GM18511 (cell line): Measurements from ENCODE around the gene RGPD8.
A peak's percentile ranks its signal among the peaks of the same experiment; 100 is the strongest.
"Not testable (repeated sequence)": the region's sequence is repeated elsewhere in the genome, so short reads cannot be mapped to it uniquely, and the experiment has no call there.

Experiments
- ATAC-seq: cut with Tn5 transposase; IDR thresholded peaks from one replicate; pipeline ENCODE4 v1.9.1; 2021; ENCODE audit warnings: mild to moderate bottlenecking, moderate library complexity; ENCODE audit not compliant: unreplicated experiment

RGPD8 gene

GRCh38 chr2:112433480-112433879, at the start of gene RGPD8:
RGPD8 (minus strand) TSS chr2:112433645; CDS start chr2:112433453, 192 bp downstream.
- ATAC-seq: peak; percentile 98

- ATAC-seq: no peak
Measured at GRCh38 chr2:112483042-112483473, 49.6 kb upstream of the RGPD8 start.

DNA sequence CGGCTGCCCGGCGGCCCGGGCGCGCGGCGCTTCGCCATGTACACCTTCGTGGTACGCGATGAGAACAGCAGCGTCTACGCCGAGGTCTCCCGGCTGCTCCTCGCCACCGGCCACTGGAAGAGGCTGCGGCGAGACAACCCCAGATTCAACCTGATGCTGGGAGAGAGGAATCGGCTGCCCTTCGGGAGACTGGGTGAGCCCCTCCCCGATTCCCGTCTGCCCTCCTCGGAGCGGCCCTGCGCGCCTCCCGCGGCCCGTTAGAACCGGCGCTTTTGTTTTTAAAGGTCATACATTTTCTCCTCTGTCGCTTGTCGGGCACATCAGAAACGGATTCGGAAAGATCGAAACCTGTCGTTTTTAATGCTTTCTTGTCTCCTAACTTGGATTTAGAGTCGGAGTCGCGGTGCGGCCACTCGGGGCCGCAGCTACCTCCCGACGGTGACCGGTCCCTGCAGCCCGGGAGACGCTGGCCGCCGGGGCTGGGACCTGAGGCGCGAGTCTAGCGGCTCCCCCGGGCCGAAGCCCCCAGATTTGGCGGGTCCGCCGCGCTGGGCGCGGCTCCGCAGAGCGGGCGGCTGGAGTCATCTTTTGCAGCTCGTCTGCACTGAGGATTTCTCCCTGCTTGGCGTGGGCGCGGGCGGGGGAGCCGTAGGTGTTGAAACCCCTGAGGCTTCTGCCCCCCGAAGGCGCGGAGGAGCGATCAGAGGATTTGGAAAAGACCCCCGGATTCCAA, 49.0 kb upstream of the RGPD8 start:
- ATAC-seq: peak; percentile 30

GRCh38 chr2:112481528-112482233, 48.2 kb upstream of the RGPD8 start, which contains the start of gene TTL:
TTL (plus strand) TSS chr2:112482156; CDS start chr2:112482345, 189 bp downstream.
- peak; percentile 69 for ATAC-seq

- peak; percentile 77 for ATAC-seq
Measured at GRCh38 chr2:112481050-112481527, 47.6 kb upstream of the RGPD8 start.

GRCh38 chr2:112480530-112481049, 47.1 kb upstream of the RGPD8 start:
- ATAC-seq: no peak

DNA sequence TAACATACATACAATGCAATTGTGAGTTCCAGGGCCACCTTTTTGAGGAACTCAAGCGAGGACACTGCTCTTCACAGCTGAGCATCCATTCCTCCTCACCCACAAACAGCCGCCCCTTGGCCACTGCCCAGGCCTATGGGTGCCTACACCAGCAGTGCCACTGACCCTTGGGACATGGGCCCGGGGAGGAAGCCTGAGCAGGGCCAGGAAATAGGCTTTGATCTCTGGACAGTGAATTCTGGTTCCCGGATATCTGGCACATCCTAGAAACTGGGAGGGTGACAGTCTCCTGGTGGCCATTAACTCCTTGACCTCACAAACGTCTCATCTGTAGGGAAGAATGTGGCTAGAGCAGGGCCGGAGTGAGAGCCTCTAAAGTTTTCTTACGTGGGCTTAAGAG, 43.0 kb upstream of the RGPD8 start:
- ATAC-seq: no peak

DNA sequence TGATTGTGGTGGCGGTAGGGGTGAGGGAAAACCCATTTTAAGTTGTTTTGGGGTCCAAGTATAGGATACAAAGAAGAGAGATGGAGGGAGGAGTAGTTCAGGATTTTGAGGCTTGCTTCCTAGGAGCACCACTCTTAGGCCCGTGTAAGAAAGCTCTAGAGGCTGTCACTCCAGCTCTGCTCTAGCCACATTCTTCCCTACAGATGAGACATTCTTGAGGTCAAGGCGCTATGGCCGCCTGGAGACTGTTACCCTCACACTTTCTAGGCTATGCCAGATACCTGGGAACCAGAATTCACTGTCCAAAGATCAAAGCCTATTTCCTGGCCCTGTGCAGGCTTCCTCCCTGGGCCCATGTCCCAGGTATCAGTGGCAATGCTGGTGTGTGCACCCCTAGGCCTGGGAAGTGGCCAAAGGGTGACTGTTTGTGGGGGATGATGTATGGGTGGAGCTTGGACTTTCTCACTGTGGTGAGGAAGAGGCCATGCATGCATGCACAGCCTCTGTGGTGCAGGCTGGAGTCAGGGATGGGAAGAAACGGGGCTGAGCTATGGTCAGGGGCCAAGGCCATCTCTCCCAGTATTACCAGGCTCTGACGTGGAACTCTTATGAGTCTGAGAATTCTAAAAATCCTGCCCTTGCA, 41.5 kb upstream of the RGPD8 start:
- no peak for ATAC-seq

- ATAC-seq: no peak
Measured at GRCh38 chr2:112472547-112473263, 39.3 kb upstream of the RGPD8 start.

GRCh38 chr2:112465382-112465781, 31.9 kb upstream of the RGPD8 start:
- no peak for ATAC-seq

- ATAC-seq: no peak
Measured at GRCh38 chr2:112463256-112463655, 29.8 kb upstream of the RGPD8 start.

DNA sequence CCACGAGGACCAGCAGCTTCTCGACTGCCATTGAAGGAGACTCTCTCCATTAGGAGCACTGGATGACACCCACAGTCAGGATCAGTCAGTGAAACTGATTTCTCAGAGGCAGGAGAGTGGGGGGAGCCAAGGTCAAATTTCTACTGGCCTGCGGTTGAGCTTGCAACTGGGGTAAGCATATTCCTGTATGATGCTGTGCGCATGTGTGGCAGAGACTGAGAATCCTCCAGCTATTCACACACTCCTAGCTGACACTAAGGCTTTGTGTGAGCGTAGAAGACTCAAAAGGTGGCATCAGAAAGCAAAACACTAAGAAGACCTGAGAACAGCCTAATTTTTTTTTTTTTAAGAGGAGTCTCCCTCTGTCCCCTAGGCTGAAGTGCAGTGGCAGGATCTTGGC, 28.7 kb upstream of the RGPD8 start:
- no peak for ATAC-seq

- no peak for ATAC-seq
Measured at GRCh38 chr2:112459372-112459771, 25.9 kb upstream of the RGPD8 start.

DNA sequence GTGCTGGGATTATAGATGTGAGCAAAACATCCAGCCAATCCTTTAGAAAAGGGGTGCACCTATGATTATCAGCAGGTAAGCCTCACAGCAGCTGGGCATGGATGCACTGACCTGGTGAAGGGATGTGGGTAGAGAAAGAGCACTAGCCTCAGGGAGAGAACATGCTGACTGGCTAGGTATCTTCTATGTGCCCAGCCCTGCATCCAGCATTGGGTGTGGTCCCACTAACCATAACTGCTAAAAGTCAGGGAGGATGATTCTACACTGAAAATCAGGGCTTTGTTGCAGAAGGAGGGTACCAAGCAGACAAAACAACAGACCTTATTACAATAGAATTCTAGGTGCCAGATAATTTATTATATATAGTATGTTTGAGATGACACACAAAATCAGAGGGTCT, 21.1 kb upstream of the RGPD8 start:
- ATAC-seq: no peak

DNA sequence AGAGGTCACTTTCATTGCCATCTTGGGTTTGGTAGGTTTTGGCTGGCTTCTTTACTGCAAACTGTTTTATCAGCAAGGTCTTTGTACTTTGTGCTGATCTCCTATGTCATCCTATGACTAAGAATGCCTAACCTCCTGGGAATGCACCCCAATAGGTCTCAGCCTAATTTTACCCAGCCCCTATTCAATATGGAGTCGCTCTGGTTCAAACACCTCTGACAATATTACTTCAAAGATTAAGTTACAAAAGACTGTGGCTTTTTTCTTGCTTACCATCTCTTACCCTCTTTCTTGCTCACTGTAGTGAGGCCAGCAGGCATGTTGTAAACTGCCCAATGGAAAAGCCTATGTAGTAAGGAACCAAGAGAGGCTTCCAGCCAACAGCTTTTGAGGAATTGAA, 17.9 kb upstream of the RGPD8 start:
- ATAC-seq: no peak

DNA sequence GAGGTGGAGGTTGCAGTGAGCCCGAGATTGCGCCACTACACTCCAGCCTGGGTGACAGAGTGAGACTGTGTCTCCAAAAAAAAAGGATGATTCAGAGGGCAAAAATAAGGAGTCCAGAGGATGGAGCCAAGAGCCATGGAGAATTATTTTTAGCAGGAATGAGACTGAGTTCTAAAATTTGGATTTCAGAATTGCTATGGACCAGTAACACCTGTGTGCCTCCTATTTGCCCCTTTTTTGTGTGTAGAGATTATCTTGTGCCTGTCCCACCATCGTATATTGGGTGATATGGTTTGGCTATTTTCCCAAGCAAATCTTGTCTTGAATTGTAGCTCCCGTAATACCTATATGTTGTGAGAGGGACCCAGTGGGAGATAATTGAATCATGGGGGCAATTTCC, 16.4 kb upstream of the RGPD8 start:
- ATAC-seq: no peak

- not testable (repeated sequence) for ATAC-seq
Measured at GRCh38 chr2:112444256-112444655, 10.8 kb upstream of the RGPD8 start.

DNA sequence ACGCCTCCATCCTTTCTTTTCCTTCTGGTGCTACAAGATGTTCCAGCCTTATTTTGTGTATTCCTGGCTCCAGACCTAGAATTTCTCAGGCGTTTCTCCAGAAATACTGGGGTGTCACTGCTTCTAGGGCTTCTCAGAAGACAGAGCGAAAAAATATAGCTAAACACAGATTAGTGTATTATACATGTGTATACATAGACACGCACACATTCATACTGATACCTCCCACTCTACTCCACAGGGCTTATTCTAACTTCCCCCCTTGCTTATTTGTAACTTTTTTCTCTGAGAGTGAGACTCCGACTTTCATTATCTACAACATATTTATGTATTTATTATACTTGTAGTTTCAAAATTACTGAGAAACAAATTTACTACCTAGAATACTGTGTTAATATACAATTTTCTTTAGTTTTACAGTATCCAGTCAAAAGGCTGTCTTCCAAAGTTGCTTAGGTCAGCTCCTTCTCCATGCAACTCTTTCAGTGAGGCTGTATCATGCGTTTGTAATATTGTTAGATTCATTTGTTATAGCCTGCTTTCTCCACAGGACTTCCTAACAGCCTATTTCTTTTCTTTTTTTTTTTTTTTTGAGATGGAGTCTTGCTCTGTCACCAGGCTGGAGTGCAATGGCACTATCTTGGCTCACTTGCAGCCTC, 5.3 kb upstream of the RGPD8 start:
- ATAC-seq: not testable (repeated sequence)

DNA sequence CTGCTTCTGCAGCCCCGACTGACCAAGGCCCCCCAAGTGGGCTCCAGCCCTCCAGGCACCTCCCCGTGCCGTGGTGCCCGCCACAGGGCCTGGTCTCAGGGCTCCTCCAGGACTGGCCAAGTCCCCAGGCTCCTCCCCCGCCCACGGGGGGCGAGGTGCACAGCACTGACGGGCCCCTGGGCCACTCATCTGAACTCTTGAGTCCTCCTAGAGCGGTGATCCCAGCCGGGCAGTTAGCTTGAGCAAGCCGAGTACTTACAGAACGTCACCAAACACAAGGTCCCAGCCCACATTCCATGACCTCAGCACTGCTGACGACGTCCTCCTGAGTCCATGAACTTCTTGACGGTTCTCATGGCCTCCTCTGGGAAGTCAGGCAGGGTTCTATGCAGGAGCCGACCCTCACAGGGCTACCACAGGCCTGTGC, 4.0 kb upstream of the RGPD8 start:
- not testable (repeated sequence) for ATAC-seq

DNA sequence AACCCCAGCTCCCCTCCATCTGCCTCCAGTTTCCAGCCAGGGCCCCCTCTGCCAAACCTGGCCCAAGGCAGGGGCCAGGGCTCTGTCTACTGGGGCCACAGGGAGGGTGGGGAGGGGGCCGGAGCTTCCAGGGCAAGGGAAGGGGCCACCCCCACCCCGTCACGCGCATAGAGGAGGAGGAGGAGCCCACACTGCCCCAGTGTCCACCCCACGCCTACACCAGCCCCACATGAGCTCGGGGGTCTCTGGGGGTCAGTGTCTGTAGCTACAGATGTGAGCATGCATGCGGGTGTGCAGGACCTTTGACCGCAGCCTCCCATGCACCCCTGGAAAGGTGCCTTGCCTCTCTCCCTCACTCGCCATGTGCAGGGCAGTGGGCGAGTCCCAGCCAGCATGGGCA, 3.5 kb upstream of the RGPD8 start:
- not testable (repeated sequence) for ATAC-seq
